Peyer's patch (tissue), 4 donors: ENCODE measurements around the gene RYR1.

ENCODE experiments used
- POLR2A ChIP-seq, 2 donors: fragments of 450-650 bp; IDR thresholded peaks; one replicate each; pipeline ENCODE4 v1.5.1; 2017; ENCODE audit warnings: antibody characterized with exemption in 2 of 2, mild to moderate bottlenecking in 2 of 2, moderate library complexity in 2 of 2
- TF ChIP-seq, protein P1 (sequence below), 6 experiments: fragments of 450-650 bp in 4 of 6; fragments of 200-600 bp in 2 of 6; sonication (generic) in 1 of 6; IDR thresholded peaks; one replicate each; pipeline ENCODE4 v1.5.1; 2017 to 2019; ENCODE audit warnings: antibody characterized with exemption in 6 of 6, mild to moderate bottlenecking in 3 of 6, moderate library complexity in 1 of 6

DNA sequence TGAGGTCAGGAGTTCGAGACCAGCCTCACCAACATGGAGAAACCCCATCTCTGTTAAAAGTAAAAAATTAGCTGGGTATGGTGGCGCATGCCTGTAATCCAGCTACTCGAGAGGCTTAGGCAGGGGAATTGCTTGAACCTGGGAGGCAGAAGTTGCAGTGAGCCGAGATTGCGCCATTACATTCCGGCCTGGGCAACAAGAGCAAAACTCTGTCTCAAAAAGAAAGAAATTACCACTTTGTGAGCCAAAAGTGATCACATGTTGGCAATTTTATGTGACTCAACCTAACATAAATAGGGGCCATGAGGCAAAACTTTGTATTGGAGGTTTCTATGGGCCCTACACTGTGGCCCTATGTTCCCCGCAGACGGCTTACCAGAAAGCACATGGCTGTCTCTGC, 112.1 kb downstream of the RYR1 start:
- TF ChIP-seq, protein P1, sequence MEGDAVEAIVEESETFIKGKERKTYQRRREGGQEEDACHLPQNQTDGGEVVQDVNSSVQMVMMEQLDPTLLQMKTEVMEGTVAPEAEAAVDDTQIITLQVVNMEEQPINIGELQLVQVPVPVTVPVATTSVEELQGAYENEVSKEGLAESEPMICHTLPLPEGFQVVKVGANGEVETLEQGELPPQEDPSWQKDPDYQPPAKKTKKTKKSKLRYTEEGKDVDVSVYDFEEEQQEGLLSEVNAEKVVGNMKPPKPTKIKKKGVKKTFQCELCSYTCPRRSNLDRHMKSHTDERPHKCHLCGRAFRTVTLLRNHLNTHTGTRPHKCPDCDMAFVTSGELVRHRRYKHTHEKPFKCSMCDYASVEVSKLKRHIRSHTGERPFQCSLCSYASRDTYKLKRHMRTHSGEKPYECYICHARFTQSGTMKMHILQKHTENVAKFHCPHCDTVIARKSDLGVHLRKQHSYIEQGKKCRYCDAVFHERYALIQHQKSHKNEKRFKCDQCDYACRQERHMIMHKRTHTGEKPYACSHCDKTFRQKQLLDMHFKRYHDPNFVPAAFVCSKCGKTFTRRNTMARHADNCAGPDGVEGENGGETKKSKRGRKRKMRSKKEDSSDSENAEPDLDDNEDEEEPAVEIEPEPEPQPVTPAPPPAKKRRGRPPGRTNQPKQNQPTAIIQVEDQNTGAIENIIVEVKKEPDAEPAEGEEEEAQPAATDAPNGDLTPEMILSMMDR (IDR thresholded peaks at IDR 0.05), result no peak
- no peak for TF ChIP-seq POLR2A (IDR thresholded peaks at IDR 0.05)
